Esophagus squamous epithelium (tissue), 5 donors: Measurements from ENCODE around the gene INPP4B. TPM values are rescaled to one million over a fixed set of nuclear protein-coding genes. Genes with fewer than 3 reads are reported as not detected.

Source experiments
- DNase-seq: peaks from one replicate; lab custom pipeline; 2025; lab: John Stamatoyannopoulos, UW
- H3K27ac ChIP-seq, 4 donors: fragments of 200-600 bp; sonication (generic); one replicate each; pipeline ENCODE4 v1.5.1; 2016 to 2019; ENCODE audit warnings: mild to moderate bottlenecking in 1 of 4
- H3K27me3 ChIP-seq, 4 donors: fragments of 200-600 bp; sonication (generic); 1 replicate in 3 of 4; 2 replicates in 1 of 4; pipeline versions ENCODE4 v1.5.1 to v1.6.0; 2017 to 2021; ENCODE audit warnings: antibody characterized with exemption in 1 of 4
- H3K36me3 ChIP-seq, 3 donors: fragments of 200-600 bp; sonication (generic); one replicate each; pipeline ENCODE4 v1.5.1; 2016 to 2019
- H3K4me1 ChIP-seq, 3 donors: fragments of 200-600 bp; sonication (generic); one replicate each; pipeline ENCODE4 v1.5.1; 2017 to 2019
- H3K4me3 ChIP-seq, 4 donors: fragments of 200-600 bp; sonication (generic); 1 replicate in 3 of 4; 2 replicates in 1 of 4; pipeline ENCODE4 v1.5.1; 2016 to 2019; ENCODE audit warnings: mild to moderate bottlenecking in 2 of 4, moderate library complexity in 1 of 4
- H3K9me3 ChIP-seq, 3 donors: fragments of 200-600 bp; sonication (generic); one replicate each; pipeline ENCODE4 v1.5.1; 2016 to 2019
- CTCF ChIP-seq, 6 experiments: fragments of 450-650 bp in 4 of 6; fragments of 200-600 bp in 2 of 6; sonication (generic) in 2 of 6; IDR thresholded peaks; one replicate each; pipeline ENCODE4 v1.5.1; 2016 to 2019; ENCODE audit warnings: antibody characterized with exemption in 6 of 6, mild to moderate bottlenecking in 4 of 6, moderate library complexity in 4 of 6
- POLR2A ChIP-seq, 4 donors: fragments of 450-650 bp; IDR thresholded peaks; one replicate each; pipeline ENCODE4 v1.6.1; 2017; ENCODE audit warnings: antibody characterized with exemption in 4 of 4, mild to moderate bottlenecking in 4 of 4, moderate library complexity in 3 of 4
- WGBS, 2 donors: methylation state at CpG; one replicate each; pipeline ENCODE4 v1.1.5; 2018; 5-methylcytosine and 5-hydroxymethylcytosine counted together
- intact Hi-C: fragments of 100-400 bp; cut with DNase I; formaldehyde crosslinking; loops from one replicate; pipeline ENCODE4 v1.15.0; 2022
- total RNA-seq, 4 donors: library from RNA; depleted of rRNA; stranded (reverse); fragments of >200 nt; gene quantifications; one replicate each; pipeline ENCODE4 v1.1.0, GENCODE V29; 2016
- donor health status: DM: yes; HTN: yes; CAD: no.

Gene INPP4B
- total RNA-seq, 4 donors from 2014 or later: 14.3 to 49.7 (median 21.3) TPM

- H3K9me3 ChIP-seq: no peaks in the 10 kb centered on the region
- no peak overlapping the region for H3K4me3 ChIP-seq
- no peak overlapping the region for H3K27ac ChIP-seq
- TF ChIP-seq CTCF (IDR thresholded peaks at IDR 0.05): no peak
- TF ChIP-seq POLR2A (IDR thresholded peaks at IDR 0.05): no peak
- intact Hi-C loops: no loop called here
- WGBS, 2 donors: 79 to 85% methylated on average over 4 of the region's 4 CpGs
- no peaks in the 10 kb centered on the region for H3K36me3 ChIP-seq
- no peaks in the 10 kb centered on the region for H3K27me3 ChIP-seq
- no peak for DNase-seq
- no peaks in the 10 kb centered on the region for H3K4me1 ChIP-seq
These were observed 552.6 kb downstream of the INPP4B start for GRCh38 chr4:142293536-142293935.

GRCh38 chr4:142292231-142292630, 553.9 kb downstream of the INPP4B start:
- H3K4me1 ChIP-seq: no peaks in the 10 kb centered on the region
- no peak for DNase-seq
- no peaks in the 10 kb centered on the region for H3K36me3 ChIP-seq
- no peaks in the 10 kb centered on the region for H3K9me3 ChIP-seq
- H3K27ac ChIP-seq: no peak overlapping the region
- no peak overlapping the region for H3K4me3 ChIP-seq
- 54 to 69% methylated on average over 2 of the region's 2 CpGs for WGBS, 2 donors
- H3K27me3 ChIP-seq: no peaks in the 10 kb centered on the region
- intact Hi-C loops: no loop called here
- TF ChIP-seq POLR2A (IDR thresholded peaks at IDR 0.05) (no peak), CTCF (IDR thresholded peaks at IDR 0.05) (no peak)

- intact Hi-C loops: no loop called here
- Histone ChIP-seq H3K4me3 (no peak overlapping the region), H3K27me3 (no peaks in the 10 kb centered on the region), H3K4me1 (no peaks in the 10 kb centered on the region), H3K27ac (no peak overlapping the region), H3K9me3 (no peaks in the 10 kb centered on the region), H3K36me3 (no peaks in the 10 kb centered on the region)
- no peak for DNase-seq
- 63 to 86% methylated on average over 5 of the region's 5 CpGs for WGBS, 2 donors
- TF ChIP-seq POLR2A (IDR thresholded peaks at IDR 0.05) (no peak), CTCF (IDR thresholded peaks at IDR 0.05) (no peak)
These were observed 554.6 kb downstream of the INPP4B start for GRCh38 chr4:142291299-142292050.

- H3K4me1 ChIP-seq: no peaks in the 10 kb centered on the region
- H3K27me3 ChIP-seq: no peaks in the 10 kb centered on the region
- intact Hi-C loops: no loop called here
- DNase-seq: no peak
- H3K27ac ChIP-seq: no peak overlapping the region
- H3K4me3 ChIP-seq: no peak overlapping the region
- 87 to 89% methylated on average over 8 of the region's 8 CpGs for WGBS, 2 donors
- TF ChIP-seq CTCF (IDR thresholded peaks at IDR 0.05): no peak
- TF ChIP-seq POLR2A (IDR thresholded peaks at IDR 0.05): no peak
- no peaks in the 10 kb centered on the region for H3K36me3 ChIP-seq
- H3K9me3 ChIP-seq: no peaks in the 10 kb centered on the region
These were observed 558.7 kb downstream of the INPP4B start for GRCh38 chr4:142287371-142287770.

- H3K27ac ChIP-seq: no peak overlapping the region
- TF ChIP-seq POLR2A (IDR thresholded peaks at IDR 0.05): no peak
- no peak for TF ChIP-seq CTCF (IDR thresholded peaks at IDR 0.05)
- H3K4me3 ChIP-seq: no peak overlapping the region
- intact Hi-C loops: no loop called here
- no peaks in the 10 kb centered on the region for H3K36me3 ChIP-seq
- H3K4me1 ChIP-seq: no peaks in the 10 kb centered on the region
- H3K9me3 ChIP-seq: no peaks in the 10 kb centered on the region
- DNase-seq: no peak
- H3K27me3 ChIP-seq: no peaks in the 10 kb centered on the region
These were observed 560.9 kb downstream of the INPP4B start for GRCh38 chr4:142285222-142285583.
